Choroid plexus epithelial cell (primary cell): Measurements from ENCODE around the gene NFATC1.

ENCODE experiments used
- DNase-seq: peaks from one replicate; pipeline ENCODE4 v3.0.0-alpha.2; 2010; ENCODE audit warnings: low read depth
- H3K4me3 ChIP-seq: 2 replicates; pipeline ENCODE4 v1.5.1; 2011; ENCODE audit warnings: low read depth, mild to moderate bottlenecking, control low read depth, low read length, moderate library complexity
- TF ChIP-seq, protein P1 (sequence below): conservative IDR thresholded peaks from 2 replicates; pipeline ENCODE4 v1.5.1; 2011; ENCODE audit warnings: low read depth, mild to moderate bottlenecking, control low read depth, inconsistent platforms, low read length, moderate library complexity

Gene NFATC1

DNA sequence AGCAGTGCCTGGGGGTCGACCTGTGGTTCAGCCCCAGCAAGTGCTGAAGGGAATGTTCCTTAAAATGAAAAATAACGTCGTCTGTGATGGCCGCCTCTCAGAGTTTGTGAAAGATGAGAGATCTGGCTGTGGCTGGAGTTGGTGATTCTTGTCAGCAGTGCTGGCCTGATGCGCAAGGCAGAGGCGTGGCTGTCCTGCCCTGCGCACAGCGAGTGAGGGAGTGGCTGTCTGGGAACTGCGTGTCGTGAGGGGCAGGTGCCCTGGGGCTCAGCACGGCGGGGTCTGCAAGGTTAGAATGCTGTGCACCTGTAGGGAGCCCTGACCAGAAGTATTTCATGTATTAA lies 8.8 kb downstream of the NFATC1 start:
- no peak overlapping the region for H3K4me3 ChIP-seq
- DNase-seq, result no peak
- TF ChIP-seq, protein P1, sequence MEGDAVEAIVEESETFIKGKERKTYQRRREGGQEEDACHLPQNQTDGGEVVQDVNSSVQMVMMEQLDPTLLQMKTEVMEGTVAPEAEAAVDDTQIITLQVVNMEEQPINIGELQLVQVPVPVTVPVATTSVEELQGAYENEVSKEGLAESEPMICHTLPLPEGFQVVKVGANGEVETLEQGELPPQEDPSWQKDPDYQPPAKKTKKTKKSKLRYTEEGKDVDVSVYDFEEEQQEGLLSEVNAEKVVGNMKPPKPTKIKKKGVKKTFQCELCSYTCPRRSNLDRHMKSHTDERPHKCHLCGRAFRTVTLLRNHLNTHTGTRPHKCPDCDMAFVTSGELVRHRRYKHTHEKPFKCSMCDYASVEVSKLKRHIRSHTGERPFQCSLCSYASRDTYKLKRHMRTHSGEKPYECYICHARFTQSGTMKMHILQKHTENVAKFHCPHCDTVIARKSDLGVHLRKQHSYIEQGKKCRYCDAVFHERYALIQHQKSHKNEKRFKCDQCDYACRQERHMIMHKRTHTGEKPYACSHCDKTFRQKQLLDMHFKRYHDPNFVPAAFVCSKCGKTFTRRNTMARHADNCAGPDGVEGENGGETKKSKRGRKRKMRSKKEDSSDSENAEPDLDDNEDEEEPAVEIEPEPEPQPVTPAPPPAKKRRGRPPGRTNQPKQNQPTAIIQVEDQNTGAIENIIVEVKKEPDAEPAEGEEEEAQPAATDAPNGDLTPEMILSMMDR, result no peak

DNA sequence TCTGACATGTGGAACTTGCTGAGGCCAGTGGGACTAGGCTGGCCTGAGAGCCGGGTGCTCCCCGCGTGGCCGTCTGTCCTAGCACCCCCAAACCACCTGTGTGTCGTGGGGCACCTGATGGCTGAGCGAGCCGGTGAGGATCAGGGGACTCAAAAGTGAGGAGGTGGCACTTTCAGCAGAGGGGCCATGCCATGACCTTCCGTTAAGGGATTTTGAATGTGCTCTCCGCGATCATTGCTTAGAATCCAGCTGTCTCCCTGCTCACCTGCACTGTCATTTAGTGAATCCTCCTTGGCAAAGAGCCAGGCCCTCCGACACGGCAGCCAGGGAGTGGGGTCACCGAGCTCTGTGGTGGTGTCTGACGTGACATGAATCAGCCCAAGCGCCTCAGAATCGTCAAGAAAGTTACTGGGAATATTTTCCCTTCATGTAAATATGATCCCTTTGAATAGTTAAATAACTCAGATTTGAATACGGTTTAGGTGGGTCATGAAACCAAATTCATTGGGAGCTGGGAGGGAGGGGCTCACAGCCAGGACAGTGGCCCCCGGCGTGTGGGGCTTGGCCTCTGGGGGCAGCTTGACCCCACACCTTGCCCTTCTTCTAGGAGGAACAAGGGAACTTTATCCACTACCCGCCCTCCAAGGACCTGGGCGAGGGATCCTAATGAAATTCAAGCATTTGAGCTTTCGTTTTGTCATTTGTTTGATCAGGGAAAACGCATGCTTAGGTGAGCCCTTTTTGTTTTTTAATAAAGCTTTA lies 9.5 kb downstream of the NFATC1 start:
- TF ChIP-seq, protein P1, result no peak
- H3K4me3 ChIP-seq, result no peak overlapping the region
- no peak for DNase-seq

DNA sequence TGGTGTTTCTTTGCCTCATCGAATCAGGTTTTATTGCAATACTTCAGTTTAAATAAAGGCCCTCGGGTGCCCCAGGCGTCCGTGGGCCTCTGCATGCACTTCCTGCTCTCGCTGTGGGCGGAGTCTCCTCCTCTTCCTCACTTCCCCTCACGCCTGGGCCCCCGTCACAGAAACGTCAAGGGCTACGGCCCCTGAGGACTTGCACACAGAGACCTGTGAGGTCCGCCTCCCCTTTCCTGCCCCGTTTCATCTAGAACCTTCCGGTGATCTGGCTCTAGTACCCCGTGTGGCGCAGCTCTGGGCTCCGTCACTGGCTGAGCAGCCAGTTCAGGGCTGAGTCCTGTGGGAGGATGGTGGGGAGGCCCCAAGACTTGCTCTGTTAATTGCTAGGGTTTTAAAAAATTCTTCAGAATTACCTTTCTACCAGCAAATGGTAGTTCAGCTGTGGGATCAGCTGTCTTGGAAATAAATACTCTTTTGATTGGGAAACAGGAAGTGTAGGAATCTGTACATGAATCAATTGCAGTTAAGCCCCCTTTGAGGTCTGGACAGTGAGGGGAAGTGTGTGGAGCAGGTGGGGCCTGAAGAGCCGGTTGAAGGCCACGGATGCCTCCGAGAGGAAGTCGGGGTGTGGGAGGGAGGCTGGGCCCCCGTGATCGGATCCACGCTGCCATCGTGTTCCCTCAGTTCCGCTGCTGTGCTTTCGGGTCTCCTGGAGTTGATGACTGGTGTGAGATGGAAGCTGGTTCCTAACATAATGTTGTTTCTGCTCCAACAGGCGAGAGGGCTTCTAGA lies 10.2 kb downstream of the NFATC1 start:
- TF ChIP-seq, protein P1, result no peak
- no peak for DNase-seq
- H3K4me3 ChIP-seq, result no peak overlapping the region

DNA sequence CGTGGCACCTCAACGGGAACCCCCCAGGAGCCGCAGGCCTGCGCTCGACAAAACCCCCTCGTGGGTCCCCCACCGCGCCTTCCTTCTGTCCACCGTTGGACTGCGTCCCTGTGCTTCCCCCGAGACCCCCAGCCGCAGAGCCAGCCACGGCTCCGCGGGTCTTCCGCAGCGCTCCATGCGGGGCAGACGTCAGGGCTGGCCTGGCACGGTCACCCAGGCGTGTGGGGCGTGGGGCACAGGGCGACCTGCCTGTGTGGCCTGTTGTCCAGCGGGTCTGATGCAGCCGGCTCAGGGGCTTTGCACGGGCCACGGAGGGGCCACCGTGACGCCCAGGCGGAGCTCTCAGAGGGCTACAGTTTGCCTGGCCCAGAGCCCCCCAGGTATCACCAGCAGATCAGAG lies 11.0 kb downstream of the NFATC1 start:
- no peak overlapping the region for H3K4me3 ChIP-seq
- TF ChIP-seq, protein P1, result no peak
- no peak for DNase-seq

DNA sequence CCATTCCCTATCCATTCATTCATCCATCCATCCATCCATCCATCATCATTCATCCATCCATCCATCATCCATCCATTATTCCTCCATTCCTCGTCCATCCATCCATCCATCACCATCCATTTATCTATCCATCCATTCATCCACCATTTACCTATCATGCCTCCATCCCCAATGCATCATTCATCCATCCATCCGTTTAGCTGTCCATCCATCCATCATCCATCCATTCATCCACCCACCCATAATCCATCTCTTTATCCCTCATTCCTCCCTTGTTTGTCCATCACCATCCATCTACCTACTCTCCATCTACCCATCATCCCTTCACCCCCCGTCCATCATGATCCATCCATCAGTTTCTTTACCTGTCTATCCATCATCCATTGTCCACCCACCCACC lies 13.6 kb downstream of the NFATC1 start:
- DNase-seq, result no peak
- TF ChIP-seq, protein P1, result no peak

DNA sequence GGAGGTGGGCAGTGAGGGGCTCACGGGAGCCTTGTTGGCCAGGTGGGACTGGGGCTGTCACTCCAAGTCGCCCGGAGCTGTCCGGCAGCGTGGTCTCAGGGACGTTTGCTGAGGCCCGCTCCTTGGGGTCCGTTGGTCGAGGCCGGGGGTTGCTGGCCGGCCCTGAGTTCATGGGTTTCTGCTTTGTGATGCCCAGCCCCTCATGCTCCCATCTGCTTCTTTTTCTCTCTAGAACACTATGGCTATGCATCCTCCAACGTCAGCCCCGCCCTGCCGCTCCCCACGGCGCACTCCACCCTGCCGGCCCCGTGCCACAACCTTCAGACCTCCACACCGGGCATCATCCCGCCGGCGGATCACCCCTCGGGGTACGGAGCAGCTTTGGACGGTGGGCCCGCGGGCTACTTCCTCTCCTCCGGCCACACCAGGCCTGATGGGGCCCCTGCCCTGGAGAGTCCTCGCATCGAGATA lies 14.5 kb downstream of the NFATC1 start:
- no peak for DNase-seq
- no peak overlapping the region for H3K4me3 ChIP-seq
- TF ChIP-seq, protein P1, result no peak

More for the DNA sequence above, 13.6 kb downstream of the NFATC1 start:
- H3K4me3 ChIP-seq, result no peak overlapping the region
